ENCODE data around the gene B3GNT2. TPM values are rescaled to one million over a fixed set of nuclear protein-coding genes. Genes with fewer than 3 reads are reported as not detected.
"Not testable (repeated sequence)": the region's sequence is repeated elsewhere in the genome, so short reads cannot be mapped to it uniquely, and the experiment has no call there.

B3GNT2 gene
- polyA plus RNA-seq, 3 donors: 26.3 to 38.1 (median 32.7) TPM

DNA sequence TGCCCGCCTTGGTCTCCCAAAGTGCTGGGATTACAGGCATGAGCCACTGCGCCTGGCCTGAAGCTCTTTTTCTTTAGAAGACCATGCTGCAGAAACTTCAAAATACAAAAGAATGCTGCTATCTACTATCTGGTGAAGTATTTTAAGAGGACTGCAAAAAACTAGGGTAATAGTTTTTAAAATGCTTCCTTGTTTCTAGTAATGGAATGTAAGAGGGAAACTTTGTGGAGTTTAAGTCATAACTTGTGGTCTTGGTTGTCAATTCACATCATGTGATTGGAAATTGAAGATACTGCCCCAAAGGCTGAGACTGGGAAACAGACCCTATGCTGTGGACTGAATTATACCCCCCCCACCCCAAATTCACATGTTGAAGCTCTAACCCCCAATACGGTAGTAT is 68.3 kb downstream of the B3GNT2 start:
- DNase-seq (ENCODE audit: extremely low read depth in 1 of 11, low read depth in 9 of 11, low spot score in 4 of 11): no peak

GRCh38 chr2:62265106-62265505 is 69.2 kb downstream of the B3GNT2 start:
- no peak for DNase-seq (ENCODE audit: extremely low read depth in 1 of 11, low read depth in 9 of 11, low spot score in 4 of 11)

GRCh38 chr2:62266433-62267038 is 70.6 kb downstream of the B3GNT2 start:
- DNase-seq (ENCODE audit: extremely low read depth in 1 of 11, low read depth in 9 of 11, low spot score in 4 of 11): no peak

- no peak for DNase-seq (ENCODE audit: extremely low read depth in 1 of 11, low read depth in 9 of 11, low spot score in 4 of 11)
These were observed 71.8 kb downstream of the B3GNT2 start for GRCh38 chr2:62267696-62268095.

GRCh38 chr2:62268681-62269188 is 72.8 kb downstream of the B3GNT2 start:
- DNase-seq (ENCODE audit: extremely low read depth in 1 of 11, low read depth in 9 of 11, low spot score in 4 of 11): not testable (repeated sequence)

GRCh38 chr2:62270728-62271127 is 74.8 kb downstream of the B3GNT2 start:
- DNase-seq (ENCODE audit: extremely low read depth in 1 of 11, low read depth in 9 of 11, low spot score in 4 of 11): no peak
